ENCODE measurements around the gene ESPN.
"Not testable (repeated sequence)": the region's sequence is repeated elsewhere in the genome, so short reads cannot be mapped to it uniquely, and the experiment has no call there.

Gene ESPN

DNA sequence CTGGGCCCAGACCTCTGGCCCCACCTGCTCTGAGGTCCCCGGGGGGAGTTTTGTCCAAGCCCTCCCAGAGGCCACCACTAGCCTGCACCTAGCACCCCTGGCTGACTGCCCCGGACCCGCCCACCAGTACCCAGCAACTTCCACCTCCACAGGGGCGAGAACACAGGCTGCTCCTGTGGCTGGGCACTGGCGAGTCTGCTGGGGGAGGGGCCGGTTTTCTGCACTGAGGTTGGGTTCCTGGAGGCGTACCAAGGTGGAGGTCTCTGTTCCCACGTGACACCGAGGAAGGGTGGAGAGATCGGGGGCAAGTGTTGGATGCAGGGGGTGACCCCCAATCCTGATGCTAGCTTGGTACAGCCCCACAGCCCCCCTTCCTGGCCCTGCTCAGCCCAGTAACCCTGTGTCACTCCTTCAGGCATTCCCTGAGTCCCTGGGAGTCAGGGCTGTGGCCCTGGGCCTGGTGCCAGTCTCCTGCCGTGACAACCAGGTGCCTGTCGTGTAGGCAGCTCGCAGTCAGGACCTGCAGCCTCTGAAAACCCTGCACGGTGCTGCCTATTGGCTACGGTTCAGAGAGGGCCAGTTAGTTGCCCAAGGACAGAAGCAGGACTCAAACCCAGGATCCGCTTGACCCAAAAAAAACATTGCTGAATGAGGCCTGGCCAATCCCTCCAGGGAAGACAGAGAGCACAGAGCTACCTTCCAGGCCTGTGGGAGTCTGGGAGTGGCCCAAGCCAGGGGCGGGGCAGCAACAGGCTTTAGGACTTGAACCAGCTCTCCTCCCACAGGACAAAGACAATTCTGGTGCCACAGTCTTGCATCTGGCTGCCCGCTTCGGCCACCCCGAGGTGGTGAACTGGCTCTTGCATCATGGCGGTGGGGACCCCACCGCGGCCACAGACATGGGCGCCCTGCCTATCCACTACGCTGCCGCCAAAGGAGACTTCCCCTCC lies 3.1 kb downstream of the ESPN start:
- DNase-seq (ENCODE audit: insufficient read length, low spot score) (no peak), FAIRE-seq (no peak)

DNA sequence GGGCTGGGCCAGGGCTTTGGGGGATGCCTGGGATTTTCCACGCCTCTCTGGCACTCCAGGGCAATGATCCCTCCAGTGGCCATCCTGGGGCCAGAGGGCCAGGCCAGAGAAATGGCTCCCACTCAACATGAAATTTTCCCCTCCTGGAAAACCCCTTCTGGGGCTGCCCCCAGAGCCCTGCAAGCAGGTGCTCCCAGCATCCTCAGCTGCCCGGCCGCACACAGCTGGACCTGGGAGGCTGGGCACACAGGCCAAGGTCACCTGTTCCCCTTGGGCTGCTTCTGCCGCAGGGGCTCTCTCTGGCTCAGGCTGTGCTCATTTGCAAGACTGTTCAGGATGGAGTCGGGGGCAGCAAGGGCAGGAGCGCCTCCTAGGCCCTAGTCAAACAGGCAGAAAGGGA lies 3.9 kb downstream of the ESPN start:
- FAIRE-seq, result not testable (repeated sequence)

DNA sequence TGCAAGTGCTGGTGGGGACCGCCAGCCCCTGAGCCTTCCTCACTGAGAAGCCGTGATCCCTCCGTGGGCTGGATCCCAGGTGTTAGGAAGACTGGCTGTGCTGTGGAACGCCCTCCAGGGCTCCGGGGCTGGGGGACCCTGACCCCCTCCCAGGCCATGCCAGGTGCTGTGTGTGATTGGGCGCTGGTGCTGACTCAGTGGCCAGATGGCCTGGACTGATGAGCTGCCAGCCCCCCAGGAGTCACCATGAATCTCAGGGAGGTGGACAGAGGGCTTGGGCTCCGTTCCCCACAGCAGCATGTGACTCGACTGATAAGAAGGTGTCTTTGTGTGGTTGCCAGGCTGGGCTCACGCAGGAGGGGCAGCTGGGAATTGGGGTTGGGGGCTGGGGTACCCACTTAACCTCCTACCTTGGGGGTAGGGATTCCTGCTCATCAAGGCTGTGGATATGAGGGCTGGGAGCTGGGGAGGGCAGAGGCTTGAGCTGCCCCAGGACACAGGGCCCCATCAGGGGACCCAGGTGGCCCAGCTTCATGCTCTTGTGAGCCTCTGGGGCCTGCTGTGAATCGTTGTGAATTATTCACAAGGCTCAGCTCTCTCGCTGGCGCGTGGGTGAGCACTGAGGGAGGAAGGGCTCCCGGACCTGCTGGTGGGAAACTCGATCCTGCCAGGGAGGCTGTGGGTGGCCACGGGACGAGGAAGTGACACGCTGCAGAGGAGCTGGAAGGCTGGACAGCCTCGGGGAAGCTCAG lies 5.3 kb downstream of the ESPN start:
- not testable (repeated sequence) for FAIRE-seq; DNase-seq (ENCODE audit: insufficient read length, low spot score)

More for the DNA sequence above, 3.9 kb downstream of the ESPN start:
- not testable (repeated sequence) for DNase-seq (ENCODE audit: insufficient read length, low spot score)

DNA sequence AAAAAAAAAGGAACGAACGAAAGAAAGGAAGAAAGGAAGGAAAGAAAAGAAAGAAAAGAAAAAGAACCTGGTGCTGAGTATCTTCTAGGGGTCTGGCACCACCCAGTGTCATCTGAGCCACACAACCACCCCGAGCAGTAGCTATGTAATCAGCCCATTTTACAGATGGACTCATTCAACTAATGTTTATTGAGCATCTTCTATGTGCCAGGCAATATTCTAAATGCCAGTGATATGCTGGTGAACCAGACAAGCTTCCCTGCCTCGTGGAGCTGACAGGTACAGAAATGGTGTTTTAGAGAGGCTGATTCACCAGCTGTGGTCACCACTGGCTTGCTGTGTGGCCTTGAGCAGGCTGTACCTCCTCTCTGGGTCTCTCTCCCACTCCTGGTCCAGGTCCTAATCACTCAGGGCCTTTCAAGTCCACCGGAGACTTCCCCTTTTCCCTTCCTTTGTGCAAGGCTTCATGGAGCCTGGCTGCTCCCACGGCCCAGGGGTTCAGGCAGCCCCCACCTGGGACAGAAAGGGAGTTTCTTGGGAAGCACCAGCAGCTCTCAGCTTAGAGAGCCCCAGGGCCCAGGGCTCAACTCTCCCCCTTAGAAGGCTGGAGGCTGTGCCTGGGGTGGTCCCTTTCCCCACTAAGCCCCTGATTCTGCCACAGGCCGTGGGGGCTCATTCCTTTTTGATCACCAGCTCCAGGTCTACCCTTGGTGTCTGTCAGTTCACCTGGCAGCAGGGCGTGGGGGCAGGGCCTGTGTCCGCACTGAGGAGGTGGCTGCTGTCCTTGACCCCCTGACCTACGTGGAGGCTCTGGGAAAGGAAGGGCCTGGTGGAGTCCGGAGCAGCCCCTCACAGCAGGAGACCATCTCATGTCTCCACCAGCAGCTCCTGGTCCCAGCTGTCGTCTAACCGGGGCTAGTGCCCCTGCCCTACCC lies 7.3 kb downstream of the ESPN start:
- not testable (repeated sequence) for FAIRE-seq; DNase-seq (ENCODE audit: insufficient read length, low spot score)

DNA sequence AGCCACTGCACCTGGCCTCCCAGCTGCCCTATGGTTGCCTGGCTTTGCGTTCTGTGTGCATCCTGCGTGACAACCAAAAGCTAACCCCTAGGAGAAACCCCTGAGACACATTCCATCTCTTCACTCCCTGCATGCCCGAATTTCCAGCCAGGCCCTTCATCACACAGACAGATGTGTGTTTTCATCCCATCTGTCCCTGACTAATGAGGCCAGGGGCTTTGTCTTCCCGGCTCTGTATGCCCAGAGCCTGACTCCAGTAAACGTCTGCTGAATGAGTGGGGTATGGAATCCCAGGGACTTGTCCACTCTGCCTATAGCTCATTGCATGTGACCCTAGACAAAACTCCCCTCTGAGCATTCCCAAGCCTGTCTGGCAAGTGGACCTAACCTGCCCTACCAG lies 9.6 kb downstream of the ESPN start:
- FAIRE-seq (no peak), DNase-seq (ENCODE audit: insufficient read length, low spot score) (no peak)

DNA sequence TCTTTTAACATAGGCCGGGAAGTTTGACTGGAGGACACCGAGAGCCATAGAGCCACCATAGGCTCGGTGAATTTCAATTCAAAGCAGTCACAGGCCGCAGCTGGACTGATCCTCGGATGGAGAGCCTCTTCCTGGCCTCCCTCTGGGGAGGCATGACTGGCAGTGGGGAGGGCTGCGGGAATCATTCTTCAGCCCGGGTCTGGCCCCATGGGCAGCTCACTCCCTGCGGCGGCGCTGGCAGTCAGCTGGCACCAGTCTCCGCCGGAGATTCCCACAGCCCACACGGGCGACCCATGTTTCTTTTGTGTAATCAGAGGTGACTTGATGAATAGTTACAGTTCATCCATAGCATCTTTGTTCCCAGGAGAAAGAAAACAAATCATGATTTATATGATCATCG lies 10.6 kb downstream of the ESPN start:
- FAIRE-seq, result no peak
- no peak for DNase-seq (ENCODE audit: insufficient read length, low spot score)

DNA sequence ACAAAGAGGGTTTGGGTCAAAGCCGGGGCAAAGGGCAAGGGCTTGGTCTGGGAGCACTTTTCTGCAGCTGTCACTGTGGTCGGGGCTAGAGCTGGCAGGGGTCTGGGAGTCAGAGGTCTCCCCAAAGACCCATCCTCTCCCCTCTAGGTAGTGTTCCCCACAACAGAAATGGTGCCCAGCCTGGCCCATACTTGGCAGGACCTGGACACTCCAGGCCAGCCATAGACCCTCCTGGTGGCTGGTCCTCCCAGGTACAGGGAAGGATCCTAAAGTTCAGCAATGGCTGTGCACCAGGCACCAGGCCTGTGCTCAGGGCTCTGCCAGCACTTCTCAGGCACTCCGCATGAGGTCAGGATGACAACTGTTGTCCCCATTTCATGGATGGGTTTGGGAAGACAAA lies 11.0 kb downstream of the ESPN start:
- no peak for FAIRE-seq
- DNase-seq (ENCODE audit: insufficient read length, low spot score), result no peak

DNA sequence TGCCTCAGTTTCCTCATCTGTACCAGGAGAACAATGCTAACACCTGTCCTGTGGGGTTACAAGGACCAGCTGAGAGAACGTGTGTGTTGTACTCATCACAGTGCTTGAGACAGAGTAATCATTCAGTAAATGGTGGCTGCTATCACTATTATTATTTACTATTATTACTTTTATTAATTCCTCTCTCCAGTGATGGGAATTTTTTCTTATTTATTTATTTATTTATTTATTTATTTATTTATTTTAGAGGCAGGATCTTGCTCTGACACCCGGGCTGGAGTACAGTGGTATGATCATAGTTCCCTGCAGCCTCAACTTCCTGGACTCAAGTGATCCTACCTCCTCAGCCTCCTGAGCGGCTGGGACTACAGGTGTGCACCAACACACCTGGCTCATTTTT lies 11.7 kb downstream of the ESPN start:
- not testable (repeated sequence) for DNase-seq (ENCODE audit: insufficient read length, low spot score); FAIRE-seq

DNA sequence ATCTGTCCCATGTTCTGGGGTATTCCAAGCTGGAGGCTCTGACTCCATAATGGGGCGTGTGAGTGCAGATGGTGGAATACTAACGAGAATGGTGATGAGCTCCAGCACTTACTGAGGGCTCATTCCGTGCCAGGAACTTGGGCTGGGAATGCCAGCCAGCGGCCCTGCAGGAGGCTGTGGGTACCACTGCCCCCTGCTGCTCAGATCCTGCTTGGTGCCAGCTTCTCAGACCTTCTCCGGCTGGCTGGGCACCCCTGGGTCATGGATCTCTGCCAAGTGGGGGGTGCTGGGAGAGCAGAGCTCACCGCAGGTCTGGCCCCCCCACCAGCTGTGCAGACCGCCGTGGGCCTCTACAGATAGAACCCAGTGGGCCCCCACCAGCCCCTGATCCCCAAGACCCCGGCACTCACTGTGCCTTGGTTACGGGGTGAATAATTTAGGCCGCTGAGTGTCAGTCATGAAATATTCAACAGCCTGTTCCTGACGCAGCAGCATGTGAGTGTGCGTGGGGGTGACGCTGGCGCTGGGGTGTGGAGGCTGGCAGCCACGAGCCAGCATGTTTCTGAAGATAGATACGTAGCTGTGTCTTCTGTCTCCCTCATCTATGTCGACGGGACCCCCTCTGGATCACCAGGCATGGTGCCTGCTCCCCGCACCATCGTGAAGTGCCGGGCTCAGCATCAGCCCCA lies 12.6 kb downstream of the ESPN start:
- not testable (repeated sequence) for FAIRE-seq; DNase-seq (ENCODE audit: insufficient read length, low spot score)

DNA sequence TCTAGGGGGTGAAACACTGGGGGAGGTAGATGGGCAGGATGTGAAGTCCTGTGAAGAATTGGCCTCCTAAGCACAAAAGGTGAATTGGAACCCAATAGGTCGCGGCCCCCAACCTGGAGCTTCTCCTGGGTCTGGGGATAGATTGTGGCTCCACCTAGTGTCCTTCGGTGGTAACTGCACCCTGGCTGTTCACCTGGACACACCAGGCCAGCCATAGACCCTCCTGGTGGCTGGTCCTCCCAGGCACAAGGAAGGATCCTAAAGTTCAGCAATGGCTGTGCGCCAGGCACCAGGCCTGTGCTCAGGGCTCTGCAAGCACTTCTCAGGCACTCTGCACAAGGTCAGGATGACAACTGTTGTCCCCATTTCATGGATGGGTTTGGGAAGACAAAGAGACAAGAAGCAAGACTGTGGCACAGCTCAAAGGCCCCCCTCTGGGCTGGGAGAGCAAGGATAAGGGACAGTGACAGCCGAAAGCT lies 13.5 kb downstream of the ESPN start:
- DNase-seq (ENCODE audit: insufficient read length, low spot score) (peak; percentile 94), FAIRE-seq (peak; percentile 47)

DNA sequence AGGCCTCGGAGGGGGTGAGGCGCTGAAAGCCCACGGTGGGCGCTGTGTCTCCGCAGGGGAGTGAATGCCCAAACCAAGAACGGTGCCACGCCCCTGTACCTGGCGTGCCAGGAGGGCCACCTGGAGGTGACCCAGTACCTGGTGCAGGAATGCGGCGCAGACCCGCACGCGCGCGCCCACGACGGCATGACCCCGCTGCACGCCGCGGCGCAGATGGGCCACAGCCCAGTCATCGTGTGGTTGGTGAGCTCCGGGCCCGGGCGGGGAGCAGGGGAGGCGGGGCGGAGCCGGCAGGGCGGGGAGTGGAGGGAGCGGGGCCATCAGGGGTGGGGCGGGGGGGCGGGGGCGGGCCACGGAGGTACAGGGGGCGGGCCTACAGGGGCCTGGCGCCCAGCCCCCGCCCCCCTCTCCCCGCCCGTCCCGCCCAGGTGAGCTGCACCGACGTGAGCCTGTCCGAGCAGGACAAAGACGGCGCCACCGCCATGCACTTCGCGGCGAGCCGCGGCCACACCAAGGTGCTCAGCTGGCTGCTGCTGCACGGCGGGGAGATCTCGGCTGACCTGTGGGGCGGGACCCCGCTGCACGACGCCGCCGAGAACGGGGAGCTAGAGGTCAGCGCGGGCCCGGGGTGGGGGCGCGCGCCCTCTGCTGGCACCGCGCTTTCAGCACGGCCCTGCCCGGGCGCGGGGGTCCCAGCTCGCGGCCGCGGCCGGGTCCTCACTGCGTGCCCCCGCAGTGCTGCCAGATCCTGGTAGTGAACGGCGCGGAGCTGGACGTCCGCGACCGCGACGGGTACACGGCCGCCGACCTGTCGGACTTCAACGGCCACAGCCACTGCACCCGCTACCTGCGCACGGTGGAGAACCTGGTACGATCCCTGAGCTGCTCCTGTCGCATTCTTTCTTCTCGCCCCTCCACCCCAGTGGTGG lies 15.9 kb downstream of the ESPN start:
- FAIRE-seq, result no peak
- DNase-seq (ENCODE audit: insufficient read length, low spot score), result no peak

DNA sequence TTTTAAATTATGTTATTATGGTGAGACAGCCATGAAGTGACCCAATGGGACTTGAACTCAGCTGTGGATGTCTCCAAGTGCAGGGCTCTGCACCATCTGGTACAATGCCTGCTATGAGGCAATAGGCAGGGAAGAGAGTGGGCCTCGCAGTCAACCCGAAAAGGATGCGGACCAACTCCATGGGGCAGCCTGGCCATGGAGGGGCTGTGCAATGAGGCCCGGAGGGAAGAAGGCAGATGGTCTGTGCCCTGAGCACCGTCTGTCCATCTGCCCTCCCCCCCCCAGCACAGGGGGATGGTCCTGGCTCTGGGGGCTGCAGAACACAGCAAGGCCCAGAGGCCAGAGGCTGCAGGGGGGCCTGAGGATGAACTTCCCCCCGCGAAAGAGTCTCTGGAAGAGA lies 17.0 kb downstream of the ESPN start:
- no peak for FAIRE-seq
- DNase-seq (ENCODE audit: insufficient read length, low spot score), result no peak

DNA sequence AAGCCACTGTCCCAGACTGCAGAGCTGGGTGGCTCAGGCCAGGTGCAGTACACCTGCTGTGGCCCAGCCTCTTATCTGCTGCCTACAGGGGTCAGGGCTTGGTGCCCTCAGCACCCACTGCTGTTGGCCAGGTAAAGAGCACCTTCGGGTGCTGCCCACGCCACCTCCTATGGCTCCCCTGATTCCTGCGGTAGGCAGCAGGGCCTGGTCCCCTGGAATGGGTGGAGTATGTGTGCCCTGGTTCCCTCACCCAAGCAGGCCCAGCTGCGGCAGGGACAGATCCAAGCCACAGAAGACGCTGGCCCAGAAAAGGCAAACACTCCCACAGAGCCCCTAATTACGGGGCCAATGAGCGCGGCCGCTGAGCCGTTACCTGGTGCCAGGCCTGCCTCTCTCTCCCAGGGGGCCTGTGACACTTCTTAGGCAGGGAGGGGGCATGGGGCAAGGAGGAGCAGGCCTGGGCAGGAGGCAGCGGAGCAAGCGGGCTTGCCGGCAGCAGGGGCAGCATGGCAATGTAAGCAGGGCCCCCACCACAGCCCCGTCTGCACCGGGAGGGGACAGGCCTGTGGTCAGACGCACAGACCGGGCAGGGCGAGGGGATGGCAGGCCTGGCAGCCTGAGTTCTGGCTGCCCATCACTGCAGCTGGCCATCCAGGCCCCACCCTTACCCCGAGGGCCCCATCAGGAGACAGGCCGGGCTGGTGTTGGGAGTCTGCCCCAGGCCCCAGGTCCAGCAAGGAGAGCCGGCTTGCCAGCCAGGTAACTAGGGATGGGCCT lies 19.0 kb downstream of the ESPN start:
- DNase-seq (ENCODE audit: insufficient read length, low spot score), result no peak
- FAIRE-seq, result no peak

DNA sequence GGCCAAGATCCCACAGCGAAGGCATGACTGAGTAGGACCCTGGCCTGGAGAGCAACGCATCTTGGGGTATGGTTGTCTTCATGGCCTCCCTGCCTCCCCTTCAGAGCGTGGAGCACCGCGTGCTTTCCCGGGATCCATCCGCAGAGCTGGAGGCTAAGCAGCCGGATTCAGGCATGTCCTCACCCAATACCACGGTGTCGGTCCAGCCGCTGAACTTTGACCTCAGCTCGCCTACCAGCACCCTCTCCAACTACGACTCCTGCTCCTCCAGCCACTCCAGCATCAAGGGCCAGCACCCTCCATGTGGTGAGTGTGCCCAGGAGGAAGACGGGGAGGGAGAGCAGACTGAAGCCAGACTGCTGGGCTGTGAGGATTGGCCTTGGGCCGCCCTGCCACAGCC lies 19.8 kb downstream of the ESPN start:
- DNase-seq (ENCODE audit: insufficient read length, low spot score) (no peak), FAIRE-seq (no peak)

DNA sequence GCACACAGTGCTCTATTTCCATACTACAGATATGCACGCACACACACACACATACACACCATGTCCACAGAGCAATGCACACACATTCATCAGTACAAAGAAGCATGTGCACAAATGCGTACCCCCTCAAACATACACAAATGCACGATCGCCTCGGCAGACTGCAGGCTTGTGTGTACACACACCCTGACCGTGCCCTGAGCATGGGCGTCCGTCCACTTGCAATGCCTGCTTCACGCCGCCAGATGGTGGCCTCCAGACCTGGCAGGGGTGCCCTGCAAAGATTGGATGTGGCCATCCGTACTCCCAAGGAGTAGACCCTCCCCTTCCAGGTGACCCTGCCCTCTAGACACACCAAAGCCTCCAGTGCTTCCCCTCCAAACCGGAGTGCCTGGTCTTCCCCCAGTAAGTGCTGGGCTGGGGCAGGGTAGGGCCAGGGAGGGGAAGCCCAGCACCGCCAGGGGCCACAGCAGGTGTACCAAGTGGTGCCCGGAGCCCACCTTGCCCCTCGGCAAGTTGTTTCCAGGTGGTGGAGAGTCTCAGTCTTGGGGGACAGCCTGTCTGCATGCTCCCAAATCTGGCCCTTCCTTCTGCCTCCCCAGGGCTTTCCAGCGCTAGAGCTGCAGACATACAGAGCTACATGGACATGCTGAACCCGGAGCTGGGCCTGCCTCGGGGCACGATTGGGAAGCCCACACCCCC lies 20.6 kb downstream of the ESPN start:
- no peak for FAIRE-seq

DNA sequence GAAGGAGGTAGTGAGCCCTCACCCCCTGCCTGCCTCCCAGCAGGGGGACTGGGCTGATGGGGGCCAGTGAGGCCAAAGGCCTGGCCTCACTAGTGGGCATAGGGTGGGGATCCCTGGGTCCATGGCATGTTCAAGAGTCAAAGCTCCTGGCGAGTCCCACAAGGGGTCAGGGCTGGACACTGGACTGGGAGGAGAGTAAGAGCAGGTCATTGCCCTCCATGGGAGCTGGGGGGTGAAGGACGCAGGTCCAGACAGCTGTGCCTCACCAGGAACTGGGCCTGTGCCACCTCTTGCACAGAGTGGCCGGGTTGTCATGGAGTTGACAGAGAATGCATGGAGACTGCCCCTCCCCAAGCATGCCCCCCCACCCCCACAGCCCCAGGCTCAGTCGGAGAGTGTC lies 21.4 kb downstream of the ESPN start:
- DNase-seq (ENCODE audit: insufficient read length, low spot score); FAIRE-seq: not testable (repeated sequence)

More for the DNA sequence above, 20.6 kb downstream of the ESPN start:
- no peak for DNase-seq (ENCODE audit: insufficient read length, low spot score)

DNA sequence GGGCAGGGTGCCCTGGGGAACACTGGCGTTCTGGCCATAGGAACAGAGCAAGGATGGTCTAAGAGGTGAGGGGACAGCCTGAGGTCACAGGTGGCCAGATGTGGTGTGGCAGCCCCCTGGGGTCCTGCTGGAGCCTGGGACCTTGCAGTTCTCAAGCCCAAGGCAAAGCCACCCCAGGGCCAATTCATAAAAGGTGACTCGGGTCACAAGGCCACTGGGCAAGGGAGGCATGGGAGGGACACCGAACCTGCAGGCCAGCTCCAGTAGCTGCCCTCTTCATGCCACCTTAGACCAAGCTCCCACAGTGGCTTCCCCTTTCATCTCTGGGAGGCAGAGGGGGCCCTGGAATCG lies 22.1 kb downstream of the ESPN start:
- no peak for FAIRE-seq
- DNase-seq (ENCODE audit: insufficient read length, low spot score), result no peak
